ENCODE data around the gene CEP131. TPM values are rescaled to one million over a fixed set of nuclear protein-coding genes. Genes with fewer than 3 reads are reported as not detected.

CEP131 gene
- total and polyA plus RNA-seq, 8 donors = 4.8 to 75.0 (median 12.1) TPM

Other genes with a start within 250 kb of the CEP131 start
- 100 to 1,000 TPM in 1 of 5 donors, 10 to 100 TPM in 3, 1 to 10 TPM in 1; 5.4 to 117 (median 12.9) TPM for gene CHMP6, start 231.1 kb downstream of the CEP131 start, total RNA-seq
- gene CHMP6, start 231.1 kb downstream of the CEP131 start, polyA plus RNA-seq = 10 to 100 TPM; 23.6 to 30.5 (median 25.4) TPM
- gene BAIAP2, start 187.8 kb downstream of the CEP131 start, total RNA-seq = 100 to 1,000 TPM in 2 of 5 donors, 10 to 100 TPM in 3; 21.1 to 263 (median 96.9) TPM
- gene BAIAP2, start 187.8 kb downstream of the CEP131 start, polyA plus RNA-seq = 10 to 100 TPM; 37.5 to 66.1 (median 46.6) TPM
- not detected for gene PVALEF, start 57.5 kb downstream of the CEP131 start, total RNA-seq
- not detected for gene PVALEF, start 57.5 kb downstream of the CEP131 start, polyA plus RNA-seq
- 10 to 100 TPM in 4 of 5 donors, under 1 TPM in 1; 0.87 to 31.7 (median 10.9) TPM for gene AATK, start 56.7 kb downstream of the CEP131 start, total RNA-seq
- gene AATK, start 56.7 kb downstream of the CEP131 start, polyA plus RNA-seq = 1 to 10 TPM; 1.7 to 4.1 (median 3.1) TPM
- gene TEPSIN, start 16.1 kb upstream of the CEP131 start, total RNA-seq = 100 to 1,000 TPM in 2 of 5 donors, 10 to 100 TPM in 2, 1 to 10 TPM in 1; 9.4 to 295 (median 22.3) TPM
- gene TEPSIN, start 16.1 kb upstream of the CEP131 start, polyA plus RNA-seq = 10 to 100 TPM; 15.1 to 31.6 (median 18.1) TPM
- gene NDUFAF8, start 16.4 kb upstream of the CEP131 start, total RNA-seq = 100 to 1,000 TPM in 2 of 5 donors, 10 to 100 TPM in 2, not detected in 1; 14.5 to 185 (median 92.5) TPM
- gene NDUFAF8, start 16.4 kb upstream of the CEP131 start, polyA plus RNA-seq = 10 to 100 TPM; 37.7 to 60.8 (median 43.4) TPM
- 100 to 1,000 TPM in 2 of 5 donors, 10 to 100 TPM in 3; 27.4 to 140 (median 82.6) TPM for gene SLC38A10, start 72.3 kb upstream of the CEP131 start, total RNA-seq
- gene SLC38A10, start 72.3 kb upstream of the CEP131 start, polyA plus RNA-seq = 10 to 100 TPM; 18.6 to 78.1 (median 56.4) TPM
- 10 to 100 TPM in 4 of 5 donors, 1 to 10 TPM in 1; 8.6 to 56.2 (median 15.2) TPM for gene BAHCC1, start 172.5 kb upstream of the CEP131 start, total RNA-seq
- 1 to 10 TPM; 4.9 to 6.6 (median 5.1) TPM for gene BAHCC1, start 172.5 kb upstream of the CEP131 start, polyA plus RNA-seq